Spleen (tissue), 7 donors: Measurements from ENCODE around the gene UIMC1.

Experiments
- POLR2A ChIP-seq, 3 donors: fragments of 450-650 bp; IDR thresholded peaks; one replicate each; pipeline ENCODE4 v1.5.1; 2017; ENCODE audit warnings: antibody characterized with exemption in 3 of 3, mild to moderate bottlenecking in 1 of 3
- POLR2AphosphoS5 ChIP-seq, 3 donors: sonication (generic); formaldehyde crosslinking; IDR thresholded peaks; one replicate each; pipeline ENCODE4 v1.5.1; 2017; ENCODE audit warnings: antibody characterized with exemption in 3 of 3
- TF ChIP-seq, protein P1 (sequence below), 11 experiments: fragments of 200-600 bp in 7 of 11; fragments of 450-650 bp in 4 of 11; sonication (generic) in 4 of 11; IDR thresholded peaks in 8 of 11; conservative IDR thresholded peaks in 3 of 11; 1 replicate in 7 of 11; 2 replicates in 4 of 11; pipeline versions ENCODE4 v1.4.0 to v1.8.0; 2016 to 2021; ENCODE audit warnings: antibody characterized with exemption in 11 of 11, inconsistent platforms in 4 of 11, mild to moderate bottlenecking in 1 of 11
- donor health status: DM: no; HTN: no; CAD: no; lungs with moderate emphysema.
- donor health status: DM: no; HTN: no; CAD: no.
- donor health status: DM: no; HTN: no; CAD: no.

DNA sequence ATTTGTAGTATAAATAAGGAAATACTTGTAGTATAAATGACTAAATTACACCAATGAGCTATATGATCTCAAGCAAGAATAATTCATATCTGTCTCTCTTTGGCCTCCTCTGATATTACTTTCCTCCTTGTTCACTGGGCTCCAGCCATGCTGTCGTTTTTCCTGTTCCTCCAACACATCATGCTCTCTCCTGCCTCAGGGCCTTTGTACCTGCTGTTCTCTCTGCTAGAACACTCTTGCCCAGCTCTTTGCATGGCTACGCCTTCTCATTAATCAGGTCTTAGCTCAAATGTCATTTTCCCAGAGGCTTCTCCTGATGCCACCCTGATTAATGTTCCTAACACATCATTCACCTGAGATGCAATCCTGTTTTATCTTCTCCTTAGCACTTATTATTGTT is 13.5 kb upstream of the UIMC1 start:
- TF ChIP-seq POLR2AphosphoS5 (IDR thresholded peaks at IDR 0.05) (no peak), POLR2A (IDR thresholded peaks at IDR 0.05) (no peak)
- TF ChIP-seq, protein P1, sequence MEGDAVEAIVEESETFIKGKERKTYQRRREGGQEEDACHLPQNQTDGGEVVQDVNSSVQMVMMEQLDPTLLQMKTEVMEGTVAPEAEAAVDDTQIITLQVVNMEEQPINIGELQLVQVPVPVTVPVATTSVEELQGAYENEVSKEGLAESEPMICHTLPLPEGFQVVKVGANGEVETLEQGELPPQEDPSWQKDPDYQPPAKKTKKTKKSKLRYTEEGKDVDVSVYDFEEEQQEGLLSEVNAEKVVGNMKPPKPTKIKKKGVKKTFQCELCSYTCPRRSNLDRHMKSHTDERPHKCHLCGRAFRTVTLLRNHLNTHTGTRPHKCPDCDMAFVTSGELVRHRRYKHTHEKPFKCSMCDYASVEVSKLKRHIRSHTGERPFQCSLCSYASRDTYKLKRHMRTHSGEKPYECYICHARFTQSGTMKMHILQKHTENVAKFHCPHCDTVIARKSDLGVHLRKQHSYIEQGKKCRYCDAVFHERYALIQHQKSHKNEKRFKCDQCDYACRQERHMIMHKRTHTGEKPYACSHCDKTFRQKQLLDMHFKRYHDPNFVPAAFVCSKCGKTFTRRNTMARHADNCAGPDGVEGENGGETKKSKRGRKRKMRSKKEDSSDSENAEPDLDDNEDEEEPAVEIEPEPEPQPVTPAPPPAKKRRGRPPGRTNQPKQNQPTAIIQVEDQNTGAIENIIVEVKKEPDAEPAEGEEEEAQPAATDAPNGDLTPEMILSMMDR (IDR thresholded peaks at IDR 0.05 in 8 of 11, conservative IDR thresholded peaks at IDR 0.05 in 3 of 11) = no peak
